Femur (tissue), 1 donor: ENCODE measurements around the gene CHEK1.

Experiments
- DNase-seq: peaks from one replicate; pipeline ENCODE4 v3.0.0-alpha.2; 2017

Gene CHEK1

GRCh38 chr11:125626288-125626950 lies 1.5 kb downstream of the CHEK1 start:
- DNase-seq = no peak

GRCh38 chr11:125627236-125627910 lies 2.4 kb downstream of the CHEK1 start:
- no peak for DNase-seq

GRCh38 chr11:125637840-125638239 lies 12.9 kb downstream of the CHEK1 start:
- no peak for DNase-seq

GRCh38 chr11:125638315-125638714 lies 13.4 kb downstream of the CHEK1 start:
- no peak for DNase-seq

- no peak for DNase-seq
Measured at GRCh38 chr11:125645871-125646270, 20.9 kb downstream of the CHEK1 start.

- no peak for DNase-seq
Measured at GRCh38 chr11:125649465-125650166, 24.7 kb downstream of the CHEK1 start.

GRCh38 chr11:125662689-125663088 lies 37.7 kb downstream of the CHEK1 start:
- DNase-seq = no peak

- no peak for DNase-seq
Measured at GRCh38 chr11:125663910-125664309, 38.9 kb downstream of the CHEK1 start.

- DNase-seq = no peak
Measured at GRCh38 chr11:125667151-125667550, 42.2 kb downstream of the CHEK1 start.

GRCh38 chr11:125670172-125670571 lies 45.2 kb downstream of the CHEK1 start:
- no peak for DNase-seq

- no peak for DNase-seq
Measured at GRCh38 chr11:125671561-125671960, 46.6 kb downstream of the CHEK1 start.

- no peak for DNase-seq
Measured at GRCh38 chr11:125674210-125674609, 49.2 kb downstream of the CHEK1 start.

GRCh38 chr11:125675196-125675595 lies 50.2 kb downstream of the CHEK1 start:
- no peak for DNase-seq

GRCh38 chr11:125679397-125679796 lies 54.4 kb downstream of the CHEK1 start:
- no peak for DNase-seq

- no peak for DNase-seq
Measured at GRCh38 chr11:125679837-125680236, 54.9 kb downstream of the CHEK1 start.

- DNase-seq = no peak
Measured at GRCh38 chr11:125680747-125681146, 55.8 kb downstream of the CHEK1 start, which contains the start of gene ACRV1. TSS of gene ACRV1 (minus strand) at chr11:125680847. CDS start at chr11:125680780, 67 bp downstream.

- DNase-seq = no peak
Measured at GRCh38 chr11:125685228-125685627, 60.3 kb downstream of the CHEK1 start.

- no peak for DNase-seq
Measured at GRCh38 chr11:125688066-125688465, 63.1 kb downstream of the CHEK1 start.

GRCh38 chr11:125688632-125689031 lies 63.7 kb downstream of the CHEK1 start:
- DNase-seq = no peak

- DNase-seq = no peak
Measured at GRCh38 chr11:125689274-125689859, 64.4 kb downstream of the CHEK1 start.

GRCh38 chr11:125690006-125690405 lies 65.0 kb downstream of the CHEK1 start:
- no peak for DNase-seq

GRCh38 chr11:125692887-125693286 lies 67.9 kb downstream of the CHEK1 start:
- DNase-seq = no peak

GRCh38 chr11:125694951-125695350 lies 70.0 kb downstream of the CHEK1 start:
- DNase-seq = no peak
